RWPE2 (cell line): ENCODE results near the gene NHLRC2.

ENCODE experiments used
- ATAC-seq: fragments of 200-7000 bp; cut with Tn5 transposase; 3 replicates; pipeline ENCODE4 v1.9.1; 2021; ENCODE audit warnings: low read depth
- DNase-seq: peaks from one replicate; pipeline ENCODE4 v3.0.0-alpha.2; 2020; ENCODE audit warnings: low spot score
- H3K27ac ChIP-seq: fragments of 450-650 bp; 2 replicates; pipeline ENCODE4 v1.5.1; 2017; ENCODE audit warnings: mild to moderate bottlenecking; ENCODE audit not compliant: poor library complexity, severe bottlenecking
- H3K27me3 ChIP-seq: fragments of 250-450 bp; sonication (Bioruptor Pico); 2 replicates; pipeline ENCODE4 v1.5.1; 2021; ENCODE audit warnings: mild to moderate bottlenecking, moderate library complexity; ENCODE audit not compliant: insufficient read depth, poor library complexity, severe bottlenecking
- H3K36me3 ChIP-seq: fragments of 250-450 bp; sonication (Bioruptor Pico); 2 replicates; pipeline ENCODE4 v1.5.1; 2020; ENCODE audit warnings: low read depth, mild to moderate bottlenecking, moderate library complexity
- H3K4me1 ChIP-seq: fragments of 250-450 bp; sonication (Bioruptor Pico); 2 replicates; pipeline ENCODE4 v1.5.1; 2021; ENCODE audit warnings: mild to moderate bottlenecking, moderate library complexity; ENCODE audit not compliant: insufficient read depth, poor library complexity, severe bottlenecking
- H3K4me3 ChIP-seq: fragments of 250-450 bp; sonication (Bioruptor Pico); 2 replicates; pipeline ENCODE4 v1.5.1; 2021; ENCODE audit warnings: mild to moderate bottlenecking, moderate library complexity; ENCODE audit not compliant: severe bottlenecking
- H3K9me3 ChIP-seq: fragments of 250-450 bp; sonication (Bioruptor Pico); 2 replicates; pipeline ENCODE4 v1.5.1; 2021; ENCODE audit warnings: mild to moderate bottlenecking, moderate library complexity; ENCODE audit not compliant: severe bottlenecking
- TF ChIP-seq, protein P1 (sequence below): fragments of 450-650 bp; IDR thresholded peaks from one replicate; pipeline ENCODE4 v1.5.1; 2017; ENCODE audit warnings: mild to moderate bottlenecking, moderate library complexity; ENCODE audit not compliant: poor library complexity, severe bottlenecking

NHLRC2 gene

DNA sequence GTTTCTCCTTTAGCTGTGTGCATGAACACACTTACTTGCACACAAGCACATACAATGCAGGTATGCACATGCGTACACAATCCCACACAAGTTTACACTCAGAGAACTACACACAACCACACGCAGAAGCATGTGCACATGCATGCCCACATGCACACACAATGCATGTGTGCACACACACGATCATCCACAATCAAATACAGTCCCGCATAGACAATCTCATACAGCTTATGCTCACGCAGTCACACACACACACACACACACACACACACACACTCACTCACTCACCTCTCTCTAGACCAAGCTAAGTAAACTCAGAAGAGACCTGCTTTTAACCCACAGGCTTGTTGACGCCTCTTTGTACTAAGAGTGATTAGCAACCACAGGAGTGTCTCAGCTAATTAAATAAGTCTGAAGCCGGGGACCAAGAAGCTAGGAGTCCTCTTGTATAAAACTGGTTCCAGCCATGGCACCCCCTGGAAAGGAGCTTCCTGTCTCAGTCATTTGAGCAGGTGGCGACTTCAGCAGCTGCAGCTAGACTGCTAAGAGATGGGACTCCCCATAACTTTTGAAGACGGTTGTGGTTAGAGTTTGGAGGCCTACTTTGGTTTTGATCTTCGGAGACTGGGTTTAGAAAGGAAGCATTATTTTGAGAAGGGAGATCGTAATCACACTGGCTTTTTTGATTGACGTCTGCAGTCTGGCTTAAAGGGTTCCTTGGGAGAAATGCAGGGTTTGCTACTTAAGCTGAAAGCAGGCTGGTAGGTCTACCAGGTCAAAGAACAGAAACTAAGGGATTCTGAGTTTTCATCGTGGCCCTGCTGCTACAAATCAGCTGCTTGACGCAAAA, 106.9 kb downstream of the NHLRC2 start:
- no peak overlapping the region for H3K27ac ChIP-seq
- no peaks in the 10 kb centered on the region for H3K9me3 ChIP-seq
- TF ChIP-seq, protein P1, sequence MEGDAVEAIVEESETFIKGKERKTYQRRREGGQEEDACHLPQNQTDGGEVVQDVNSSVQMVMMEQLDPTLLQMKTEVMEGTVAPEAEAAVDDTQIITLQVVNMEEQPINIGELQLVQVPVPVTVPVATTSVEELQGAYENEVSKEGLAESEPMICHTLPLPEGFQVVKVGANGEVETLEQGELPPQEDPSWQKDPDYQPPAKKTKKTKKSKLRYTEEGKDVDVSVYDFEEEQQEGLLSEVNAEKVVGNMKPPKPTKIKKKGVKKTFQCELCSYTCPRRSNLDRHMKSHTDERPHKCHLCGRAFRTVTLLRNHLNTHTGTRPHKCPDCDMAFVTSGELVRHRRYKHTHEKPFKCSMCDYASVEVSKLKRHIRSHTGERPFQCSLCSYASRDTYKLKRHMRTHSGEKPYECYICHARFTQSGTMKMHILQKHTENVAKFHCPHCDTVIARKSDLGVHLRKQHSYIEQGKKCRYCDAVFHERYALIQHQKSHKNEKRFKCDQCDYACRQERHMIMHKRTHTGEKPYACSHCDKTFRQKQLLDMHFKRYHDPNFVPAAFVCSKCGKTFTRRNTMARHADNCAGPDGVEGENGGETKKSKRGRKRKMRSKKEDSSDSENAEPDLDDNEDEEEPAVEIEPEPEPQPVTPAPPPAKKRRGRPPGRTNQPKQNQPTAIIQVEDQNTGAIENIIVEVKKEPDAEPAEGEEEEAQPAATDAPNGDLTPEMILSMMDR, result no peak
- H3K4me3 ChIP-seq, result no peak overlapping the region
- no peaks in the 10 kb centered on the region for H3K27me3 ChIP-seq
- ATAC-seq (no peak), DNase-seq (no peak)
- H3K4me1 ChIP-seq, result peaks cover 21% of the 10 kb centered on the region
- no peaks in the 10 kb centered on the region for H3K36me3 ChIP-seq

DNA sequence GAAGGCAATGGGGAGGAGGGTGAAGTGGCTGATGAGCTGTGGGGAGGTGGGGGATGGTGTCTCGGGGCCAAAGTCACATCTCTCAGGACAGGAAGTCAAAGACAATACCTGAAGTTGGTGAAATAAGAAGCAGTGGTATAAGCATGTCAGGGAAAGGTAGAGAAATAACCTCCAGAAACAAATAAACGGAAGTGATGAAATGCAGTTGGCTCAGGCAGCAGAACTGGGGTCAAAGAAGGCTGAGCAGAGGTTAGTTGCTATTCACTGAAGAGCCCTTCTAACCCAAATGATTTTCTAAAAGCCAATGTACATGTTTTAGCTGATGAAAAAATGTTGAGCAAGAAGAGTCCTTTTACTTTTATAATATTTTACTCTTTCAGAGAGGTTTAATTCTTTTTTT, 110.6 kb downstream of the NHLRC2 start:
- H3K9me3 ChIP-seq, result no peaks in the 10 kb centered on the region
- H3K27me3 ChIP-seq, result no peaks in the 10 kb centered on the region
- H3K27ac ChIP-seq, result no peak overlapping the region
- H3K4me1 ChIP-seq, result no peaks in the 10 kb centered on the region
- TF ChIP-seq, protein P1, result no peak
- ATAC-seq (no peak), DNase-seq (no peak)
- no peaks in the 10 kb centered on the region for H3K36me3 ChIP-seq
- no peak overlapping the region for H3K4me3 ChIP-seq

DNA sequence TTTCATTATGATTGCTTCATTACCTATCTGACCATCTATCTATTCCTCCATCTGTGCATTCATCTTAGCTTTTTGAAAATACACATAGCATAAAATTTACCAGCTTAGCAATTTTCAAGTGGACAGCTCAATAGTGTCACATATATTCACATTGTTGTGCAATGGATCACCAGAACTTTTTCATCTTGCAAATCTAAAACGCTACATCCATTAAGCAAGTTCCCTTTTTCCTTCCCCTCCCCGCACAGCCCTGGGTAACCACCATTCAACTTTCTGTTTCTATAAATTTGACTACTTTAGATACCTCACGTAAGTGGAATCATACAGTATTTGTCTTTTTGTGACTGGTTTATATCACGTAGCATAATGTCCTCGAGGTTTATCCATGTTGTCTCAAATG, 111.2 kb downstream of the NHLRC2 start:
- no peak for DNase-seq
- Histone ChIP-seq H3K27me3 (no peaks in the 10 kb centered on the region), H3K4me1 (no peaks in the 10 kb centered on the region), H3K27ac (no peak overlapping the region), H3K9me3 (no peaks in the 10 kb centered on the region), H3K4me3 (no peak overlapping the region), H3K36me3 (no peaks in the 10 kb centered on the region)
- TF ChIP-seq, protein P1, result no peak
- no peak for ATAC-seq
